Measurements from ENCODE around the gene GHDC. TPM values are rescaled to one million over a fixed set of nuclear protein-coding genes. Genes with fewer than 3 reads are reported as not detected.

GHDC gene
- total and polyA plus RNA-seq, 2 donors (not counting 3 experiments of a cell fraction or from before 2014, with no cell fraction given): 9.8 to 11.2 TPM

DNA sequence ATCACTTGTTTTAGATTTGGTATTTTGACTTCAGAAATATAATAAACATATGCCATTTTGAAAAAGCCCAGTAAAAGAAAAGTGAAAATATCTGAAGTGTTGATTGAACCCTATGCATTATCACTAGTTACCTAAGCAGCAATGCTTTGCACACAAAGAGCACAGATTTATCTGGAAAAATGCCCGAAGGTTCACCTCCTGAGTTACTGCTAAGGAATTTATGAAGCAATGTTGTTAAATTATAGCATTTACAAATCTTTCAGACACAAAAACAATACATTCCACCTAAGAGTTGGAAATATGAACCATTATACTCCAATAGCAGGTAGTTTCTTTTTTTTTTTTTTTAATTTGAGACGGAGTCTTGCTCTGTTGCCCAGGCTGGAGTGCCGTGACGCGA is 38.9 kb upstream of the GHDC start:
- Histone ChIP-seq H3K79me2 (ENCODE audit: control insufficient read depth, insufficient read depth, low read length) (peaks cover 16% of the 10 kb centered on the region), H3K9me1 (replicated peaks; ENCODE audit: control insufficient read depth, extremely low read depth, insufficient read depth, low read length) (no peaks in the 10 kb centered on the region), H3K4me1 (ENCODE audit: control insufficient read depth, extremely low read depth, insufficient read depth, low read length) (peaks cover 6% of the 10 kb centered on the region), H2AFZ (ENCODE audit: low read depth, low read length) (no peak overlapping the region), H4K20me1 (replicated peaks; ENCODE audit: control insufficient read depth, extremely low read depth, insufficient read depth, low read length) (no peaks in the 10 kb centered on the region), H3K4me2 (ENCODE audit: insufficient read depth, low read length) (no peak overlapping the region), H3K27ac (ENCODE audit: insufficient read depth, low read depth, low read length) (no peak overlapping the region), H3K9ac (replicated peaks; ENCODE audit: extremely low read depth, insufficient read depth, low read length) (no peak overlapping the region), H3K4me3 (replicated peaks in 1 of 3; ENCODE audit: insufficient read depth in 1 of 3, low read depth in 1 of 3, low read length in 3 of 3) (no peak overlapping the region), H3K27me3 (ENCODE audit: control insufficient read depth in 2 of 2, insufficient read depth in 2 of 2, low read length in 2 of 2) (no peaks in the 10 kb centered on the region), H3K36me3 (ENCODE audit: control insufficient read depth in 2 of 2, extremely low read depth in 1 of 2, insufficient read depth in 2 of 2, low read length in 2 of 2) (no peaks in the 10 kb centered on the region), H3K9me3 (replicated peaks; ENCODE audit: control insufficient read depth, insufficient read depth, low read length) (no peaks in the 10 kb centered on the region)
- no peak for DNase-seq (ENCODE audit: low read depth, low spot score)
- dilution Hi-C loops (cut with MboI; ENCODE audit: extremely low pct_ligation_motif_present, low sequenced_read_pairs) (no loop called here), intact Hi-C loops (cut with micrococcal nuclease) (no loop called here)
- FAIRE-seq: no peak
- TF ChIP-seq MYC (IDR thresholded peaks at IDR 0.05; ENCODE audit: low read depth, low read length) (no peak), GATA2 (IDR thresholded peaks at IDR 0.05; ENCODE audit: insufficient read depth, insufficient read length, low read depth, low read length) (no peak), POLR2AphosphoS5 (IDR thresholded peaks at IDR 0.05; ENCODE audit: insufficient read depth, low read depth, low read length) (no peak), JUN (IDR thresholded peaks at IDR 0.05; ENCODE audit: borderline replicate concordance, insufficient read depth, insufficient read length, low read depth) (no peak), EZH2 (IDR thresholded peaks at IDR 0.05; ENCODE audit: borderline replicate concordance, low read depth, low read length, severe bottlenecking) (no peak), FOS (IDR thresholded peaks at IDR 0.05; ENCODE audit: borderline replicate concordance, insufficient read depth, low read length) (no peak), POLR2A (IDR thresholded peaks at IDR 0.05; ENCODE audit: low read depth, low read length) (no peak)
- TF ChIP-seq, protein P1, sequence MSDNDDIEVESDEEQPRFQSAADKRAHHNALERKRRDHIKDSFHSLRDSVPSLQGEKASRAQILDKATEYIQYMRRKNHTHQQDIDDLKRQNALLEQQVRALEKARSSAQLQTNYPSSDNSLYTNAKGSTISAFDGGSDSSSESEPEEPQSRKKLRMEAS (IDR thresholded peaks at IDR 0.05; ENCODE audit: insufficient read depth, insufficient read length): no peak
- TF ChIP-seq, protein P2, sequence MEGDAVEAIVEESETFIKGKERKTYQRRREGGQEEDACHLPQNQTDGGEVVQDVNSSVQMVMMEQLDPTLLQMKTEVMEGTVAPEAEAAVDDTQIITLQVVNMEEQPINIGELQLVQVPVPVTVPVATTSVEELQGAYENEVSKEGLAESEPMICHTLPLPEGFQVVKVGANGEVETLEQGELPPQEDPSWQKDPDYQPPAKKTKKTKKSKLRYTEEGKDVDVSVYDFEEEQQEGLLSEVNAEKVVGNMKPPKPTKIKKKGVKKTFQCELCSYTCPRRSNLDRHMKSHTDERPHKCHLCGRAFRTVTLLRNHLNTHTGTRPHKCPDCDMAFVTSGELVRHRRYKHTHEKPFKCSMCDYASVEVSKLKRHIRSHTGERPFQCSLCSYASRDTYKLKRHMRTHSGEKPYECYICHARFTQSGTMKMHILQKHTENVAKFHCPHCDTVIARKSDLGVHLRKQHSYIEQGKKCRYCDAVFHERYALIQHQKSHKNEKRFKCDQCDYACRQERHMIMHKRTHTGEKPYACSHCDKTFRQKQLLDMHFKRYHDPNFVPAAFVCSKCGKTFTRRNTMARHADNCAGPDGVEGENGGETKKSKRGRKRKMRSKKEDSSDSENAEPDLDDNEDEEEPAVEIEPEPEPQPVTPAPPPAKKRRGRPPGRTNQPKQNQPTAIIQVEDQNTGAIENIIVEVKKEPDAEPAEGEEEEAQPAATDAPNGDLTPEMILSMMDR (IDR thresholded peaks at IDR 0.05; ENCODE audit: extremely low read depth in 1 of 2, insufficient read depth in 1 of 2, low read depth in 1 of 2, low read length in 2 of 2): no peak
- no TSS peak for BruUV-seq (replicated peaks)
- POLR2A ChIA-PET: no interaction called here
- CTCF ChIA-PET: interaction anchor here (2.5 kb wide), 1 partner anchor 11 kb away, joined by 10 read pairs; no protein-coding TSS in a partner anchor

All from endothelial cell of umbilical vein (primary cell).